SU-DHL-6 (cell line): Measurements from ENCODE around the gene TGIF1.
A peak's percentile ranks its signal among the peaks of the same experiment; 100 is the strongest.

ENCODE experiments used
- EZH2phosphoT487 ChIP-seq: fragments of 200-600 bp; sonication (generic), shearing (Covaris generic); conservative IDR thresholded peaks from 2 replicates; pipeline ENCODE4 v1.6.1; 2018; ENCODE audit warnings: mild to moderate bottlenecking, antibody characterized with exemption, low read length, moderate library complexity, mixed read lengths
- TF ChIP-seq, protein P1 (sequence below): fragments of 200-600 bp; sonication (generic); IDR thresholded peaks from one replicate; pipeline ENCODE4 v1.5.1; 2017; ENCODE audit warnings: antibody characterized with exemption, mild to moderate bottlenecking, low read length, moderate library complexity; ENCODE audit not compliant: insufficient read depth, poor library complexity, severe bottlenecking

GRCh38 chr18:3454365-3455089 is 4.6 kb downstream of the TGIF1 start:
- TF ChIP-seq EZH2phosphoT487: no peak
- TF ChIP-seq, protein P1, sequence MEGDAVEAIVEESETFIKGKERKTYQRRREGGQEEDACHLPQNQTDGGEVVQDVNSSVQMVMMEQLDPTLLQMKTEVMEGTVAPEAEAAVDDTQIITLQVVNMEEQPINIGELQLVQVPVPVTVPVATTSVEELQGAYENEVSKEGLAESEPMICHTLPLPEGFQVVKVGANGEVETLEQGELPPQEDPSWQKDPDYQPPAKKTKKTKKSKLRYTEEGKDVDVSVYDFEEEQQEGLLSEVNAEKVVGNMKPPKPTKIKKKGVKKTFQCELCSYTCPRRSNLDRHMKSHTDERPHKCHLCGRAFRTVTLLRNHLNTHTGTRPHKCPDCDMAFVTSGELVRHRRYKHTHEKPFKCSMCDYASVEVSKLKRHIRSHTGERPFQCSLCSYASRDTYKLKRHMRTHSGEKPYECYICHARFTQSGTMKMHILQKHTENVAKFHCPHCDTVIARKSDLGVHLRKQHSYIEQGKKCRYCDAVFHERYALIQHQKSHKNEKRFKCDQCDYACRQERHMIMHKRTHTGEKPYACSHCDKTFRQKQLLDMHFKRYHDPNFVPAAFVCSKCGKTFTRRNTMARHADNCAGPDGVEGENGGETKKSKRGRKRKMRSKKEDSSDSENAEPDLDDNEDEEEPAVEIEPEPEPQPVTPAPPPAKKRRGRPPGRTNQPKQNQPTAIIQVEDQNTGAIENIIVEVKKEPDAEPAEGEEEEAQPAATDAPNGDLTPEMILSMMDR: peak; percentile 56
